H9 (cell line): Measurements from ENCODE around the gene BEND4. TPM values are rescaled to one million over a fixed set of nuclear protein-coding genes. Genes with fewer than 3 reads are reported as not detected.

Source experiments
- DNase-seq: peaks from one replicate; pipeline ENCODE4 v3.0.0-alpha.2; 2017
- H2AFZ ChIP-seq: one replicate; pipeline ENCODE4 v1.6.1; 2013; ENCODE audit warnings: mild to moderate bottlenecking, low read length, control low read depth, moderate library complexity
- H2AK5ac ChIP-seq: 2 replicates; pipeline ENCODE4 v1.6.1; 2013; ENCODE audit warnings: low read length, control low read depth, mixed read lengths; ENCODE audit not compliant: insufficient read length
- H2BK120ac ChIP-seq: one replicate; pipeline ENCODE4 v1.6.1; 2013; ENCODE audit warnings: low read depth, mild to moderate bottlenecking, low read length, control low read depth, inconsistent platforms; ENCODE audit not compliant: poor library complexity, severe bottlenecking
- H2BK12ac ChIP-seq: 2 replicates; pipeline ENCODE4 v1.6.1; 2013; ENCODE audit warnings: low read length, control low read depth, mixed read lengths, low read depth; ENCODE audit not compliant: insufficient read length
- H2BK15ac ChIP-seq: 2 replicates; pipeline ENCODE4 v1.6.1; 2013; ENCODE audit warnings: low read depth, low read length, control low read depth
- H2BK20ac ChIP-seq: one replicate; pipeline ENCODE4 v1.6.1; 2013; ENCODE audit warnings: low read depth, mild to moderate bottlenecking, low read length, control low read depth, inconsistent platforms; ENCODE audit not compliant: poor library complexity, severe bottlenecking
- H2BK5ac ChIP-seq: 2 replicates; pipeline ENCODE4 v1.6.1; 2013; ENCODE audit warnings: low read length, control low read depth, mixed read lengths; ENCODE audit not compliant: insufficient read length
- H3K14ac ChIP-seq: 2 replicates; pipeline ENCODE4 v1.6.1; 2013; ENCODE audit warnings: low read length, control low read depth; ENCODE audit not compliant: insufficient read depth
- H3K18ac ChIP-seq: 2 replicates; pipeline ENCODE4 v1.6.1; 2013; ENCODE audit warnings: low read depth, mild to moderate bottlenecking, mixed read lengths, low read length, control low read depth; ENCODE audit not compliant: insufficient read length
- H3K23ac ChIP-seq: 2 replicates; pipeline ENCODE4 v1.6.1; 2013; ENCODE audit warnings: low read length, control low read depth, mixed read lengths, low read depth; ENCODE audit not compliant: insufficient read length
- H3K23me2 ChIP-seq: 2 replicates; pipeline ENCODE4 v1.6.1; 2013; ENCODE audit warnings: low read depth, mild to moderate bottlenecking, mixed read lengths, low read length, control low read depth; ENCODE audit not compliant: insufficient read length, poor library complexity, severe bottlenecking
- H3K27ac ChIP-seq: 2 replicates; pipeline ENCODE4 v1.5.1; 2013; ENCODE audit warnings: low read length, control low read depth, mixed read lengths, low read depth; ENCODE audit not compliant: insufficient read length
- H3K27me3 ChIP-seq: 2 replicates; pipeline ENCODE4 v1.6.1; 2013; ENCODE audit warnings: low read length, control low read depth, inconsistent platforms; ENCODE audit not compliant: insufficient read depth
- H3K4ac ChIP-seq: 2 replicates; pipeline ENCODE4 v1.6.1; 2013; ENCODE audit warnings: low read depth, mild to moderate bottlenecking, control low read depth, inconsistent platforms, low read length, moderate library complexity
- H3K4me1 ChIP-seq: 2 replicates; pipeline ENCODE4 v1.6.1; 2013; ENCODE audit warnings: low read length, control low read depth, inconsistent platforms; ENCODE audit not compliant: insufficient read depth
- H3K4me2 ChIP-seq: 2 replicates; pipeline ENCODE4 v1.6.1; 2013; ENCODE audit warnings: low read length, control low read depth, mixed read lengths; ENCODE audit not compliant: insufficient read length, insufficient read depth
- H3K56ac ChIP-seq: 2 replicates; pipeline ENCODE4 v1.6.1; 2013; ENCODE audit warnings: low read depth, mild to moderate bottlenecking, mixed read lengths, low read length, control low read depth; ENCODE audit not compliant: insufficient read length
- H3K79me1 ChIP-seq: 2 replicates; pipeline ENCODE4 v1.6.1; 2013; ENCODE audit warnings: low read depth, mild to moderate bottlenecking, moderate library complexity, low read length, control low read depth, inconsistent platforms; ENCODE audit not compliant: insufficient read depth, poor library complexity, severe bottlenecking
- H3K79me2 ChIP-seq: 2 replicates; pipeline ENCODE4 v1.6.1; 2013; ENCODE audit warnings: low read length, control low read depth, inconsistent platforms; ENCODE audit not compliant: insufficient read depth
- H3K9ac ChIP-seq: 2 replicates; pipeline ENCODE4 v1.6.1; 2013; ENCODE audit warnings: low read length, control low read depth, mixed read lengths; ENCODE audit not compliant: insufficient read length; ENCODE audit errors: extremely low read depth
- H3K9me3 ChIP-seq: one replicate; pipeline ENCODE4 v1.6.1; 2013; ENCODE audit warnings: low read depth, low read length, inconsistent platforms; ENCODE audit not compliant: control insufficient read depth
- H3T11ph ChIP-seq: one replicate; pipeline ENCODE4 v1.6.1; 2013; ENCODE audit warnings: mild to moderate bottlenecking, low read length, control low read depth, inconsistent platforms
- H4K20me1 ChIP-seq: one replicate; pipeline ENCODE4 v1.6.1; 2013; ENCODE audit not compliant: control insufficient read depth, insufficient read length, insufficient read depth
- H4K5ac ChIP-seq: 2 replicates; pipeline ENCODE4 v1.6.1; 2013; ENCODE audit warnings: low read depth, mild to moderate bottlenecking, mixed read lengths, low read length, control low read depth; ENCODE audit not compliant: insufficient read length
- H4K8ac ChIP-seq: replicated peaks from 2 replicates; pipeline ENCODE4 v1.6.1; 2013; ENCODE audit warnings: low read length, control low read depth, mixed read lengths, low read depth; ENCODE audit not compliant: insufficient read length
- H4K91ac ChIP-seq: 2 replicates; pipeline ENCODE4 v1.6.1; 2013; ENCODE audit warnings: low read depth, mild to moderate bottlenecking, moderate library complexity, mixed read lengths, low read length, control low read depth; ENCODE audit not compliant: insufficient read length
- H3K27ac Mint-ChIP-seq, 3 experiments: 2 replicates in 2 of 3; 3 replicates in 1 of 3; pipeline ENCODE4 v1.8.0; 2020 to 2021; ENCODE audit warnings: mixed read lengths in 3 of 3, mild to moderate bottlenecking in 1 of 3, moderate library complexity in 1 of 3
- H3K27me3 Mint-ChIP-seq: 2 replicates; pipeline ENCODE4 v1.8.0; 2021; ENCODE audit warnings: low read depth, mild to moderate bottlenecking, moderate library complexity, mixed read lengths
- H3K36me3 Mint-ChIP-seq, 3 experiments: 2 replicates in 2 of 3; 3 replicates in 1 of 3; pipeline ENCODE4 v1.8.0; 2020 to 2021; ENCODE audit warnings: low read depth in 3 of 3, mixed read lengths in 3 of 3; ENCODE audit not compliant: insufficient read depth in 1 of 3
- H3K4me1 Mint-ChIP-seq, 2 experiments: 2 replicates each; pipeline ENCODE4 v1.8.0; 2020; ENCODE audit warnings: mixed read lengths in 2 of 2
- H3K4me3 Mint-ChIP-seq, 2 experiments: 2 replicates in 1 of 2; 3 replicates in 1 of 2; pipeline ENCODE4 v1.8.0; 2020 to 2021; ENCODE audit warnings: mild to moderate bottlenecking in 2 of 2, mixed read lengths in 2 of 2, moderate library complexity in 1 of 2
- H3K9me3 Mint-ChIP-seq, 2 experiments: 2 replicates in 1 of 2; 3 replicates in 1 of 2; pipeline ENCODE4 v1.8.0; 2020; ENCODE audit warnings: mild to moderate bottlenecking in 2 of 2, mixed read lengths in 2 of 2, moderate library complexity in 1 of 2
- WGBS: extraction: QIAGEN DNeasy Blood & Tissue Kit; methylation state at CpG from one replicate; pipeline ENCODE4 v1.1.7; 2013; ENCODE audit warnings: missing lambda C conversion rate, low lambda C conversion rate, mixed read lengths; ENCODE audit not compliant: insufficient read length; ENCODE audit errors: extremely low coverage; 5-methylcytosine and 5-hydroxymethylcytosine counted together
- total RNA-seq: library from RNA; stranded (reverse); gene quantifications from 2 replicates; pipeline ENCODE4 v1.2.1, GENCODE V29; 2021
- TF ChIP-seq, protein P1 (sequence below): fragments of 200-600 bp; sonication (generic); conservative IDR thresholded peaks from 3 replicates; pipeline ENCODE4 v1.8.0; 2021; ENCODE audit warnings: antibody characterized with exemption, mild to moderate bottlenecking

Gene BEND4
- total RNA-seq, 1 experiment from 2014 or later = 25.1 TPM

DNA sequence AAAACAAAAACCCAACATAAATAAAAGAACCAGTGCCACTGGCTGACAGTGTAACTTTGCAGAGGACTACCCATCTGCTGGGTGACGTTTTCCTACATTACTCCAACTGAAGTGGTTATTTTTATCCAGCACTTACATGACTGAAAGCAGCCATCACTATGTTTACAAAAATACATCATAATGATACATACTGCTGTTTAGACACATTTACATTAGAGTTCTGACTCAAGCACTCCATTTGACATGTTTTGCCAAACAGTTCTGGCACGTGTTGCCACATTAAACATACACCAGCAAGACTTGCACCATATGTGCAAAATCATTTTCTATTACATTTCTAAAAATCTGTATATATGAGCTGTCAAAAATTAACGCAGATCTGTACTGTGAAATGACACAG is 39.6 kb downstream of the BEND4 start:
- H2BK12ac ChIP-seq = no peak overlapping the region
- no peak for DNase-seq
- Mint-ChIP-seq H3K9me3 (no peaks in the 10 kb centered on the region), H3K4me3 (no peak overlapping the region), H3K27me3 (no peaks in the 10 kb centered on the region), H3K36me3 (peaks cover 9 to 22% (median 18%) of the 10 kb centered on the region in 3 experiments), H3K27ac (no peak overlapping the region; a peak in 1 of 7 replicates), H3K4me1 (no peaks in the 10 kb centered on the region)
- TF ChIP-seq, protein P1, sequence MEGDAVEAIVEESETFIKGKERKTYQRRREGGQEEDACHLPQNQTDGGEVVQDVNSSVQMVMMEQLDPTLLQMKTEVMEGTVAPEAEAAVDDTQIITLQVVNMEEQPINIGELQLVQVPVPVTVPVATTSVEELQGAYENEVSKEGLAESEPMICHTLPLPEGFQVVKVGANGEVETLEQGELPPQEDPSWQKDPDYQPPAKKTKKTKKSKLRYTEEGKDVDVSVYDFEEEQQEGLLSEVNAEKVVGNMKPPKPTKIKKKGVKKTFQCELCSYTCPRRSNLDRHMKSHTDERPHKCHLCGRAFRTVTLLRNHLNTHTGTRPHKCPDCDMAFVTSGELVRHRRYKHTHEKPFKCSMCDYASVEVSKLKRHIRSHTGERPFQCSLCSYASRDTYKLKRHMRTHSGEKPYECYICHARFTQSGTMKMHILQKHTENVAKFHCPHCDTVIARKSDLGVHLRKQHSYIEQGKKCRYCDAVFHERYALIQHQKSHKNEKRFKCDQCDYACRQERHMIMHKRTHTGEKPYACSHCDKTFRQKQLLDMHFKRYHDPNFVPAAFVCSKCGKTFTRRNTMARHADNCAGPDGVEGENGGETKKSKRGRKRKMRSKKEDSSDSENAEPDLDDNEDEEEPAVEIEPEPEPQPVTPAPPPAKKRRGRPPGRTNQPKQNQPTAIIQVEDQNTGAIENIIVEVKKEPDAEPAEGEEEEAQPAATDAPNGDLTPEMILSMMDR = no peak
- no peaks in the 10 kb centered on the region for H3K4me1 ChIP-seq
- no peak overlapping the region for H2BK15ac ChIP-seq
- H3K9ac ChIP-seq = no peak overlapping the region
- no peak overlapping the region for H3K14ac ChIP-seq
- no peak overlapping the region for H3T11ph ChIP-seq
- WGBS = no CpG with 5 or more reads among the region's 3 CpGs
- no peak overlapping the region for H3K56ac ChIP-seq
- H2BK120ac ChIP-seq = no peak overlapping the region
- no peak overlapping the region for H2BK20ac ChIP-seq
- H3K79me1 ChIP-seq = no peaks in the 10 kb centered on the region
- no peak overlapping the region for H3K27ac ChIP-seq
- no peak overlapping the region for H2AK5ac ChIP-seq
- H2AFZ ChIP-seq = no peak overlapping the region
- H3K23me2 ChIP-seq = no peaks in the 10 kb centered on the region
- no peak overlapping the region for H3K18ac ChIP-seq
- no peaks in the 10 kb centered on the region for H3K79me2 ChIP-seq
- no peak overlapping the region for H4K5ac ChIP-seq
- no peak overlapping the region for H2BK5ac ChIP-seq
- no peak overlapping the region for H3K4me2 ChIP-seq
- H4K20me1 ChIP-seq = no peaks in the 10 kb centered on the region
- H3K27me3 ChIP-seq = no peaks in the 10 kb centered on the region
- H3K23ac ChIP-seq = no peak overlapping the region
- no peak overlapping the region for H4K8ac ChIP-seq
- H4K91ac ChIP-seq = no peak overlapping the region
- H3K9me3 ChIP-seq = no peaks in the 10 kb centered on the region
- no peak overlapping the region for H3K4ac ChIP-seq
